ENCODE measurements around the gene VENTX.

DNA sequence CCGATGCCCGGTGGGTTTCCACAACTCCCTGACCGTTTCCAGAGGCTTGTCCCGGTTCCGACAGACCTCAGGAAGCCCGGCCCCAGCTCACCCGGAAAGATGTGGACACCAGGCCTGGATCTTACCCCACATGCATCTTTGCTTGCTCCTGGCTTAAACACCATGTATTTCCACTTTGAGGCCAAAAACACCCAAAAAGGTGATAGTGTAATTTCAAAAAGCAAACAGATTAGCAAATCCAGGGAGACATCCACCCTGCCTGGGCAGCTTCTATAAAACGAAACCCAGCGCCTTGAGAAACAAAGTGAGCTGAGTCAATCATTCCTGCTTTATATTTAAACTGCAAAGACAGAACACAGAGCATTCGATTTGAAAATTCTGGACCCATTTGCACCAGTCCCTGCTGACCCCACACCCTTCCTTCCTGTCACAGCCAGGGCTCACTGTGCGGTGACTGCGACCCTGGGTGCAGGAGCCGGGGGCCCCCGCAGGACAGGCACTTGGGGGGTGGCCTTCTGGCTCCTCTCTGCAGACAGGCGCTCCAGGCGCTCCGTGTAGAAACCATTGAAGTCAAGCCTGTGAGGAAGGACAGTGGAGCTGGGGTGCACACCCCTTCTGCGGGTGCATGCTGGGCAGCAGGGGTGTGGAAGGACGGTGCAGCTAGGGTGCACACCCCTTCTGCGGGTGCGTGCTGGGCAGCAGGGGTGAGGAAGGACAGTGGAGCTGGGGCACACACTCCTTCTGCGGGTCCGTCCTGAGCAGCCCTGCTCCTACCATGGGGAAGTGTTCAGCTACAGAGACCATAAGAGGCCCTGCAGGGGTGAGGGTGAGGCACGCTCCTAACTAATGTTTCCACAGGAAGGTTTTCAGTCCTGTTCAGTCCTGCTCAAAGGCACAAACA, 41.9 kb downstream of the VENTX start:
- no peak for TF ChIP-seq POLR2AphosphoS5 (IDR thresholded peaks at IDR 0.05; ENCODE audit: low read depth, low read length)
- TF ChIP-seq, protein P1, sequence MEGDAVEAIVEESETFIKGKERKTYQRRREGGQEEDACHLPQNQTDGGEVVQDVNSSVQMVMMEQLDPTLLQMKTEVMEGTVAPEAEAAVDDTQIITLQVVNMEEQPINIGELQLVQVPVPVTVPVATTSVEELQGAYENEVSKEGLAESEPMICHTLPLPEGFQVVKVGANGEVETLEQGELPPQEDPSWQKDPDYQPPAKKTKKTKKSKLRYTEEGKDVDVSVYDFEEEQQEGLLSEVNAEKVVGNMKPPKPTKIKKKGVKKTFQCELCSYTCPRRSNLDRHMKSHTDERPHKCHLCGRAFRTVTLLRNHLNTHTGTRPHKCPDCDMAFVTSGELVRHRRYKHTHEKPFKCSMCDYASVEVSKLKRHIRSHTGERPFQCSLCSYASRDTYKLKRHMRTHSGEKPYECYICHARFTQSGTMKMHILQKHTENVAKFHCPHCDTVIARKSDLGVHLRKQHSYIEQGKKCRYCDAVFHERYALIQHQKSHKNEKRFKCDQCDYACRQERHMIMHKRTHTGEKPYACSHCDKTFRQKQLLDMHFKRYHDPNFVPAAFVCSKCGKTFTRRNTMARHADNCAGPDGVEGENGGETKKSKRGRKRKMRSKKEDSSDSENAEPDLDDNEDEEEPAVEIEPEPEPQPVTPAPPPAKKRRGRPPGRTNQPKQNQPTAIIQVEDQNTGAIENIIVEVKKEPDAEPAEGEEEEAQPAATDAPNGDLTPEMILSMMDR (IDR thresholded peaks at IDR 0.05), result no peak

All from Panc1 (cell line).